Naive thymus-derived CD4-positive, alpha-beta T cell (primary cell): ENCODE data around the gene ARL17A. TPM values are rescaled to one million over a fixed set of nuclear protein-coding genes. Genes with fewer than 3 reads are reported as not detected.
A peak's percentile ranks its signal among the peaks of the same experiment; 100 is the strongest.
"Not testable (repeated sequence)": the region's sequence is repeated elsewhere in the genome, so short reads cannot be mapped to it uniquely, and the experiment has no call there.

Experiments
- ATAC-seq: fragments of 150-1000 bp; cut with Tn5 transposase; 2 replicates; pipeline ENCODE4 v1.10.0; 2021; ENCODE audit warnings: mild to moderate bottlenecking, moderate library complexity
- CTCF ChIA-PET: fragments of 350-600 bp; sonication (Branson Sonifier 250); formaldehyde crosslinking; loops from one replicate; lab custom pipeline; 2021; ENCODE audit warnings: antibody characterized with exemption; lab: Charles Lee
- POLR2A ChIA-PET: fragments of 350-600 bp; sonication (Branson Sonifier 250); formaldehyde crosslinking; loops from one replicate; lab custom pipeline; 2021; ENCODE audit warnings: antibody characterized with exemption, inconsistent platforms; lab: Charles Lee
- DNase-seq, 9 donors: peaks; one replicate each; pipeline versions ENCODE4 v3.0.0 to v3.0.0-alpha.2; 2020 to 2022; ENCODE audit warnings: mixed read lengths in 1 of 9
- H3K27ac ChIP-seq: one replicate; pipeline ENCODE4 v1.7.0; 2013; ENCODE audit warnings: mild to moderate bottlenecking, low read depth, low read length, moderate library complexity
- H3K27me3 ChIP-seq, 2 donors: one replicate each; pipeline ENCODE4 v1.7.0; 2013; ENCODE audit warnings: low read length in 2 of 2, mild to moderate bottlenecking in 2 of 2, moderate library complexity in 2 of 2; ENCODE audit not compliant: control insufficient read depth in 2 of 2, insufficient read depth in 2 of 2
- H3K36me3 ChIP-seq, 3 experiments: 1 replicate in 2 of 3; 2 replicates in 1 of 3; pipeline ENCODE4 v1.7.0; 2013; ENCODE audit warnings: low read length in 3 of 3, mild to moderate bottlenecking in 3 of 3, moderate library complexity in 1 of 3; ENCODE audit not compliant: insufficient read depth in 3 of 3, control insufficient read depth in 2 of 3
- H3K4me1 ChIP-seq, 2 donors: one replicate each; pipeline ENCODE4 v1.7.0; 2013; ENCODE audit warnings: low read length in 2 of 2, mild to moderate bottlenecking in 2 of 2, moderate library complexity in 1 of 2; ENCODE audit not compliant: control insufficient read depth in 2 of 2, insufficient read depth in 2 of 2
- H3K4me3 ChIP-seq: 2 replicates; pipeline ENCODE4 v1.7.0; 2013; ENCODE audit warnings: mild to moderate bottlenecking, low read length
- H3K9me3 ChIP-seq, 3 experiments: 1 replicate in 2 of 3; 2 replicates in 1 of 3; pipeline ENCODE4 v1.7.0; 2013; ENCODE audit warnings: low read length in 3 of 3; ENCODE audit not compliant: control insufficient read depth in 2 of 3
- H3K27ac Mint-ChIP-seq, 9 donors: one replicate each; pipeline ENCODE4 v1.8.0; 2020 to 2022; ENCODE audit warnings: mixed read lengths in 9 of 9, mild to moderate bottlenecking in 8 of 9, moderate library complexity in 5 of 9, inconsistent platforms in 2 of 9
- H3K27me3 Mint-ChIP-seq, 5 donors: one replicate each; pipeline ENCODE4 v1.8.0; 2021 to 2022; ENCODE audit warnings: mixed read lengths in 5 of 5, mild to moderate bottlenecking in 1 of 5
- H3K36me3 Mint-ChIP-seq, 5 donors: one replicate each; pipeline ENCODE4 v1.8.0; 2020 to 2022; ENCODE audit warnings: mixed read lengths in 5 of 5, mild to moderate bottlenecking in 3 of 5, inconsistent platforms in 1 of 5
- H3K4me1 Mint-ChIP-seq, 7 donors: one replicate each; pipeline ENCODE4 v1.8.0; 2020 to 2022; ENCODE audit warnings: mixed read lengths in 7 of 7, mild to moderate bottlenecking in 3 of 7, inconsistent platforms in 1 of 7
- H3K4me3 Mint-ChIP-seq, 10 donors: one replicate each; pipeline ENCODE4 v1.8.0; 2020 to 2022; ENCODE audit warnings: mild to moderate bottlenecking in 10 of 10, mixed read lengths in 10 of 10, moderate library complexity in 6 of 10, inconsistent platforms in 2 of 10
- H3K9me3 Mint-ChIP-seq, 11 donors: one replicate each; pipeline ENCODE4 v1.8.0; 2020 to 2022; ENCODE audit warnings: mixed read lengths in 11 of 11, mild to moderate bottlenecking in 4 of 11, inconsistent platforms in 1 of 11, moderate library complexity in 1 of 11
- intact Hi-C, 2 donors: fragments of 100-400 bp; cut with micrococcal nuclease; formaldehyde crosslinking; loops; one replicate each; pipeline ENCODE4 v1.15.1; 2023
- polyA plus RNA-seq, 2 donors: library from polyadenylated mRNA; unstranded; fragments of 300-500 nt; fragmentation: Illumina TruSeq; gene quantifications; one replicate each; pipeline ENCODE4 v1.2.3, GENCODE V29; 2021
- total RNA-seq, 6 experiments: library from RNA in 5 of 6; stranded (reverse) in 5 of 6; gene quantifications; 1 replicate in 5 of 6; 2 replicates in 1 of 6; pipeline ENCODE4 v1.2.3 and lab custom pipeline; 2021 to 2026

ARL17A gene
- total RNA-seq (10 to 100 TPM; 27.1 to 45.8 (median 43.9) TPM), polyA plus RNA-seq (10 to 100 TPM in 1 of 2 donors, 1 to 10 TPM in 1; 7.3 to 10.8 TPM), total RNA-seq (lab: John Stamatoyannopoulos, UW) (11.3 reads per million, percentile 38 among the genes with 10 or more reads in this experiment)

DNA sequence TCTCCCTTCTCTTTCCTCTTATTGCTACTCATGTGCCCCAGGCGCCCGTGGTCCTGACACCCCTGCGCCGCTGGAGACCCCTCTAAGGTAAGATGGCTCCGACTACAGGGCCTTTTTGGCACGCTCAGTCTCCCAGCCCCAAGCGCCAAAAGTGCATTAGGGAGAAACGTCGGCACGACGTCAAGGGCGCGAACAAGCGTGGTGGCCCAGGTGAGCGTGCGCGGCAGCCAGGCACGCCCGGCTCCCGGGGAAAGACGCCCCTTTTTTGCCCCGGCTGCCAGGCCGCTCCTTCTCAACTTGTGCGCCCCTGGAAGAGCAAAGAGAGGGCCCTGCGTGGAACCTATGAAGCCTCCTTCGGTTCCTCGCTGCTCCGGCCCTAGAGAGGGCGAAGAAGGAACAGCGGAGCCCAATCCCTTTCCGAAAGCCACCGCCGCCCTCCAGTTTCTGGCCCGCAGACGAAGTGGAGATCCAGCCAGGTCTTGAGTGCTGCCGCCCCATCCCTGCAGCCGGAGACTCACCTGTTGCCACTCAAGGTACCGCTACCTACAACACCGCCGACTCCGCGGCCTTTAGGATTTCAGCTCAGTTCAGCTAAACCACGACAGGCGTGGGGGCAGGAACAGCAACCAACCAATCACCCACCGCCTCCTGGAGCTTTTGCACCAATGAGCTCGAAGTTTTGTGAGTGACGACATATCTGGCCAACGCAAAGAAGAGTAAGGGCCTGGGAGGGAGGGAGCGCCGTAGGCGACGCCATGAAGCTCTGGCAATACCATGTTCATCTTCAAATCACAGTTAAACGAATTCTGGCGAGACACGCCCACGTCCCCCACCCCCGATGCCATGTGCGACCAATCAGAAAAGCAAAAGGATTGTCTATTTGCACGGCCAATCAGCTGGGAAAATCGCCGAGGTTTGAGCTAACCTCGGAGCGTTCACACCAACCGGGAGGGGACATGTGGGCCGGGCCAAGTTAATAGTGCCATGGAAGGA is at the start of gene ARL17A:
TSS of gene ARL17A (minus strand) at position 609 of the 993 bp plus-strand sequence. CDS start 3,369 bp downstream, outside the sequence.
- ATAC-seq (peak; percentile 94), DNase-seq (peak; percentile 33 to 94 (median 85))
- Mint-ChIP-seq H3K4me3 (peak within 1 kb of the TSS in 8 of 10 donors; percentile 40 to 69 (median 60)), H3K27ac (peak within 1 kb of the TSS in 3 of 9 donors; percentile 33 to 53 (median 42))
- H3K27me3 Mint-ChIP-seq, CTCF ChIA-PET, H3K9me3 Mint-ChIP-seq, H3K36me3 ChIP-seq, H3K36me3 Mint-ChIP-seq, H3K4me3 ChIP-seq, H3K27me3 ChIP-seq, intact Hi-C loops, H3K9me3 ChIP-seq, POLR2A ChIA-PET, H3K4me1 ChIP-seq, H3K4me1 Mint-ChIP-seq: not testable (repeated sequence)
- peak within 1 kb of the TSS; percentile 53 for H3K27ac ChIP-seq

- H3K4me1 ChIP-seq, POLR2A ChIA-PET, DNase-seq, H3K4me3 ChIP-seq, H3K27ac Mint-ChIP-seq, H3K4me3 Mint-ChIP-seq, H3K4me1 Mint-ChIP-seq, CTCF ChIA-PET, H3K36me3 ChIP-seq, H3K9me3 ChIP-seq, H3K36me3 Mint-ChIP-seq, H3K9me3 Mint-ChIP-seq, H3K27me3 Mint-ChIP-seq, intact Hi-C loops, H3K27ac ChIP-seq, H3K27me3 ChIP-seq: not testable (repeated sequence)
- ATAC-seq, result peak; percentile 87
Observed at GRCh38 chr17:46628753-46629436, 49.4 kb upstream of the ARL17A start.

DNA sequence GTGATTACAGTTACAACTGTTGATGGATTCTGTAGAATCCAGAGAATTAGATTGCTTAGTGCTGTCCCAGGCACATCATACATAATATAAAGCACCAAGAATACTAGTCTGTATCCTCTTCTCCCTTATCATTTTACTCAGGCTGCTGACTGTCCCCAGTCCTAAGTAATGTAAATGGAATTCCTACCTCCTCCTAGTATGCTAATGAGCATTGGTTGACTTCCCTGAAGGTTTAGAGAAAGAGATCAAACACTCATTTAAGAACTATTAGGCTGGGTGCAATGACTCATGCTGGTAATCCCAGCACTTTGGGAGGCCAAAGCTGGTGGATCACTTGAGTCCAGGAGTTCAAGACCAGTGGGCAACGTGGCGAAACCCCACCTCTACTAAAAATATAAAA is 48.0 kb upstream of the ARL17A start:
- H3K9me3 Mint-ChIP-seq, H3K4me1 Mint-ChIP-seq, H3K4me3 ChIP-seq, H3K4me3 Mint-ChIP-seq, H3K27me3 ChIP-seq, POLR2A ChIA-PET, CTCF ChIA-PET, DNase-seq, H3K27me3 Mint-ChIP-seq, intact Hi-C loops, H3K27ac Mint-ChIP-seq, H3K36me3 ChIP-seq, H3K4me1 ChIP-seq, H3K36me3 Mint-ChIP-seq, H3K9me3 ChIP-seq, ATAC-seq, H3K27ac ChIP-seq: not testable (repeated sequence)

DNA sequence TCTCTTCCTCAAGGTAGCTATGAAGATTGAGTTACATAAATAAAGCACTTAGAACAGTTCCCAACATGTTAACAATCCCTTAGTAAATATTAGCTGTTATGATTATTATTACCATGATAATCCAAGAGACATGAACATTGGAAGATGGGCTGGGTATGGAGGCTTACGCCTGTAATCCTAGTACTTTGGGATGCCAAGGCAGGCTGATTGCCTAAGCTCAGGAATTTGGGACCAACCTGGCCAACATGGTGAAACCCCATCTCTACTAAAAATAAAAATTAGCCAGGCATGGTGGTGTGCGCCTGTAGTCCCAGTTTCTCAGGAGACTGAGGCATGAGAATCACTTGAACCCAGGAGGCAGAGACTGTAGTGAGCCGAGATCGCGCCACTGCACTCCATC is 45.2 kb upstream of the ARL17A start:
- POLR2A ChIA-PET, H3K27ac Mint-ChIP-seq, H3K4me3 Mint-ChIP-seq, H3K9me3 ChIP-seq, H3K4me1 ChIP-seq, intact Hi-C loops, H3K36me3 ChIP-seq, ATAC-seq, CTCF ChIA-PET, H3K4me1 Mint-ChIP-seq, DNase-seq, H3K27me3 ChIP-seq, H3K4me3 ChIP-seq, H3K36me3 Mint-ChIP-seq, H3K9me3 Mint-ChIP-seq, H3K27ac ChIP-seq, H3K27me3 Mint-ChIP-seq: not testable (repeated sequence)

GRCh38 chr17:46623790-46624189 is 44.3 kb upstream of the ARL17A start:
- H3K27ac Mint-ChIP-seq, H3K4me1 ChIP-seq, H3K4me3 ChIP-seq, H3K36me3 ChIP-seq, CTCF ChIA-PET, H3K9me3 ChIP-seq, H3K27me3 ChIP-seq, DNase-seq, H3K4me3 Mint-ChIP-seq, H3K4me1 Mint-ChIP-seq, H3K27ac ChIP-seq, H3K36me3 Mint-ChIP-seq, H3K27me3 Mint-ChIP-seq, POLR2A ChIA-PET, ATAC-seq, intact Hi-C loops, H3K9me3 Mint-ChIP-seq: not testable (repeated sequence)

DNA sequence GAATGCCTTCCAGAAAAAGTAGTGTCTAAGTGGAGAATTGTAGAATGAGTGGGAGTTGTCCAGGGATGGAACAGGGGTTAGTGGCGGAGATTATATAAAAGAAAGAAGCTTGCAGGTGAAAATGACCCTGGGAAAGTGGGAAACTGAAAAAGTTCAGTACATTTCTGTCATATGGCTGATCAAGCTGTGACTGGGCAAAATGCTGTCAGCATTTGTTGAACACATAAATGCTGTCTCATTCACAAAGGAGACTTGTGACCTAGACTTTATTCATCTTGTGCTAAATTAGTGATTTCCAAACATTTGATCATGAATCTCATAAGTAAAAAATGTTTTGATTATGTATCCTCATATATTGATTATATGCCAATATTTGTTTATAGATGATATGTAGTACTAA is 39.5 kb upstream of the ARL17A start:
- POLR2A ChIA-PET, H3K27me3 Mint-ChIP-seq, DNase-seq, H3K4me1 Mint-ChIP-seq, H3K4me3 ChIP-seq, H3K27ac Mint-ChIP-seq, intact Hi-C loops, H3K27ac ChIP-seq, CTCF ChIA-PET, H3K4me1 ChIP-seq, H3K9me3 Mint-ChIP-seq, H3K9me3 ChIP-seq, H3K27me3 ChIP-seq, H3K4me3 Mint-ChIP-seq, ATAC-seq, H3K36me3 Mint-ChIP-seq, H3K36me3 ChIP-seq: not testable (repeated sequence)
